ENCODE data around the gene AIDA.

DNA sequence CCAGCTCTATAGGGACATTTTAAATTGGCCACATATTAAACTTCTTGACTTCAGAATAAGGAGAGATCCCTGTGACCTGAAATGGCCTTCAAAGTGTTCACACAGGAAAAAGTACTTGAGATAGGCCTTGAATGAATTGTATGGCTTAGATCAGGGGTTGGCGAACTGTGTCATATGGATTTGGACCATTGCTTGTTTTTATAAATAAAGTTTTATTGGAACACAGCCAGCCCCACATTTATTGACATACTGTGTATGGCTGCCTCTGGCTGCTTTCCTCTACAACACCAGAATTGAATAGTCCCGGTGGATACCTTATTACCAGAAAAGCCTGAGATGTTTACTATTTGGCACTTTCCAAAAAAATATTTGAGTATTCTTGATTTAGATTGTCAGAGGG is 4.1 kb upstream of the AIDA start:
- TF ChIP-seq, protein P1, sequence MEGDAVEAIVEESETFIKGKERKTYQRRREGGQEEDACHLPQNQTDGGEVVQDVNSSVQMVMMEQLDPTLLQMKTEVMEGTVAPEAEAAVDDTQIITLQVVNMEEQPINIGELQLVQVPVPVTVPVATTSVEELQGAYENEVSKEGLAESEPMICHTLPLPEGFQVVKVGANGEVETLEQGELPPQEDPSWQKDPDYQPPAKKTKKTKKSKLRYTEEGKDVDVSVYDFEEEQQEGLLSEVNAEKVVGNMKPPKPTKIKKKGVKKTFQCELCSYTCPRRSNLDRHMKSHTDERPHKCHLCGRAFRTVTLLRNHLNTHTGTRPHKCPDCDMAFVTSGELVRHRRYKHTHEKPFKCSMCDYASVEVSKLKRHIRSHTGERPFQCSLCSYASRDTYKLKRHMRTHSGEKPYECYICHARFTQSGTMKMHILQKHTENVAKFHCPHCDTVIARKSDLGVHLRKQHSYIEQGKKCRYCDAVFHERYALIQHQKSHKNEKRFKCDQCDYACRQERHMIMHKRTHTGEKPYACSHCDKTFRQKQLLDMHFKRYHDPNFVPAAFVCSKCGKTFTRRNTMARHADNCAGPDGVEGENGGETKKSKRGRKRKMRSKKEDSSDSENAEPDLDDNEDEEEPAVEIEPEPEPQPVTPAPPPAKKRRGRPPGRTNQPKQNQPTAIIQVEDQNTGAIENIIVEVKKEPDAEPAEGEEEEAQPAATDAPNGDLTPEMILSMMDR (conservative IDR thresholded peaks at IDR 0.05 in 1 of 2, IDR thresholded peaks at IDR 0.05 in 1 of 2; ENCODE audit: low read depth in 1 of 2, low read length in 2 of 2) = no peak
- TF ChIP-seq EZH2 (IDR thresholded peaks at IDR 0.05; ENCODE audit: low read length, missing control alignments) = no peak

Measured in fibroblast of lung (primary cell).